ENCODE measurements around the gene UNC93B1.
"Not testable (repeated sequence)": the region's sequence is repeated elsewhere in the genome, so short reads cannot be mapped to it uniquely, and the experiment has no call there.

The UNC93B1 gene

DNA sequence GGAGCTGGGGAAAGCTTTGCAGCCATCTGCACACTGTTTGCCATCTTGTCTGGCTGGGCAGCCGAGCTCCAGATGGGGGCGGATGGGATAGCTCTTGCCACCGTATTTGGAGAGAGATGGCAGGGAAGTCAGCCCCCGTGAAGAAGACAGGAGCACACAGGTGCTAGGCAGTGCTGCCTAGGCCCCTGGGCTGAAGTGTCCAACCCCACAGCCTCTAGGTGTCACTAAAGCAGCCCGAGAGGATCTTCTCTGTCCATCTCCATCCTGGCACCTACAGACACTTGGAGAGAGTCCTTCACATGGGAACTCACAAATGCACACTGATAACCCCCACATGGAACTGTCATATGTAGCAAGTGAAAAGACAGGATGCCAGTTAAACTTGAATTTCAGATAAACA lies 60.5 kb downstream of the UNC93B1 start:
- not testable (repeated sequence) for DNase-seq (ENCODE audit: low read depth in 2 of 2); H3K4me3 ChIP-seq (replicated peaks in 1 of 2; ENCODE audit: low read depth in 2 of 2, low read length in 2 of 2)

All from cardiac fibroblast (primary cell).